ENCODE measurements around the gene CHRDL2.

DNA sequence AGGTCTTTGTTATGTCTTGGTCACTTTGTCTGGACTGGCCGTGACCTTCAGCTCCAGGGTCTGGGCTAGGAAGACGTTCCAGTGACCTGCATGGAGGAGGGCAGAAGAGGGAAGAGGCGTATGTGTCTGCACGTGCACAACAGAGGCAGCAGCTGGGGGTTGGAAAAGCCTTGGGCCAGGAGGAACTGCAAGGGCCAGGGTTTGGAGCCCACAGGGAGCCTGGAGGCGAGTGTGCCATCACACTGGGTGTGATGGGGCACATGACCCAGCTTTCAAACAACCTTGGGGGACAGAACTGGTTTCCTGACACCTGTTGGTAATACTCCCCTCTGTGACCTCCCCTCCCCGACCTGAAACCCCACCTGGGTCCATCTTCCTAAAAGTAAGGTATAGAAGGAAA, 34.7 kb downstream of the CHRDL2 start:
- TF ChIP-seq POLR2AphosphoS5 (IDR thresholded peaks at IDR 0.05; ENCODE audit: low read depth, low read length) (no peak), SIN3A (IDR thresholded peaks at IDR 0.05; ENCODE audit: borderline replicate concordance, insufficient read depth, low read length) (no peak), TAF1 (IDR thresholded peaks at IDR 0.05; ENCODE audit: borderline replicate concordance, insufficient read depth, low read length) (no peak), REST (IDR thresholded peaks at IDR 0.05; ENCODE audit: insufficient read depth in 1 of 2, low read depth in 2 of 2, low read length in 2 of 2) (no peak)

Data from PFSK-1 (cell line).